ENCODE data around the gene SEC24D. TPM values are rescaled to one million over a fixed set of nuclear protein-coding genes. Genes with fewer than 3 reads are reported as not detected.

SEC24D gene
- total and polyA plus RNA-seq, 11 donors = 3.1 to 36.4 (median 14.8) TPM

- H3K36me3 ChIP-seq = peaks cover 0 to 100% (median 96%) of the 10 kb centered on the region in 9 donors
- ATAC-seq = no peak
These were observed 105.2 kb downstream of the SEC24D start for GRCh38 chr4:118730683-118731082.

DNA sequence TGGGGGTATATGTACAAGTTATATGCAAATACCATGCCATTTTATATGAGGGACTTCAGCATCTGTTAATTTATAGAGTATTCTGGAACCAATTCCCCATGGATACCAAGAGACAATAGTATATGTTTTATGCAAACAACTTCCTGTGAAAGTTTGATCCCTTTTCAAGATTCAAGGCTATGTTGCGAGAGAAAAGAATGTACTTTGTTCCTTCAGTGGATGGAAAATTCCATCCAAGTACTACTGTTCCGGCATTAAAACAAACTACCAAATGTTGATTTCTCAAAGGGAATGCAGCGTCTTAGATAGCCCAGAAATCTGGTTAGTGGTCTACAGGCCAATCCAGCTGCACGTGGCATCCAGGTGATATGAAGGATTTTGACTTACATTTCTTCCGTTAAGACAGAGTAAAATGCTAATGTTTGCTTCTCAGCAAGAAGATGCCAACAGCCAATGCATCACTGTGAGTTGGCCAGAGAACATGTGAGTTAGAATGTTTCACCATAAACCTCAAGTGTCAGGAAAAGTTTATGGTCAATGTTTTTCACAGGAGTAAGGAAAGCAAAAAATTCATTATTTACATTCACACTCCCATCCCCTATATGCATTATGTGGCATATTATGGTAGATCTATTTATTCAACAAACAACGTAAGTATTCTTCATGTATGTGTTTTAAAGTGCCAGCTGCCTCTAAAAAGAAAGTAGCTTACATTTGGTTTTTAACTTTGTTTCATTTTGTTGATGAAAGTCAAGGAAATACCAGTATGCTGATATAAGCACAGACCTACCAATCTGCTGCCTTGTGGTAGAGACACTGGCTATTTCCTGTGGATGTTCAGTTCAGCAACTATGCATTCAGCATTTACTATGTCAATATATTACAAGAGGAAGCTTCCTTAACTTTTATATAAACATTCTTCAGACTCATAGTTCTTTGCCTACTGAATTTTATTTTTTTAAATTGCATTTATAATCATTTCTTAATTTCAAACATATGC is 106.3 kb downstream of the SEC24D start:
- Histone ChIP-seq H3K4me3 (no peak overlapping the region), H3K27me3 (no peaks in the 10 kb centered on the region), H3K27ac (no peak overlapping the region), H3K36me3 (peaks cover 0 to 100% (median 94%) of the 10 kb centered on the region in 9 donors), H3K4me1 (peaks cover 0 to 8% (median 0%) of the 10 kb centered on the region in 12 donors), H3K9me3 (no peaks in the 10 kb centered on the region)
- TF ChIP-seq POLR2A (IDR thresholded peaks at IDR 0.05) (no peak), CTCF (IDR thresholded peaks at IDR 0.05) (no peak)
- DNase-seq = no peak
- no peak for ATAC-seq
- intact Hi-C loops (cut with DNase I) = no loop called here
- 89 to 95% (median 93%) methylated on average over 6 of the region's 6 CpGs for WGBS, 4 donors

More at GRCh38 chr4:118730683-118731082, 105.2 kb downstream of the SEC24D start:
- Histone ChIP-seq H3K27me3 (no peaks in the 10 kb centered on the region), H3K9me3 (no peaks in the 10 kb centered on the region), H3K4me1 (peaks cover 0 to 8% (median 0%) of the 10 kb centered on the region in 12 donors), H3K27ac (no peak overlapping the region), H3K4me3 (no peak overlapping the region)
- intact Hi-C loops (cut with DNase I) = no loop called here
- no peak for TF ChIP-seq CTCF (IDR thresholded peaks at IDR 0.05)
- no peak for TF ChIP-seq POLR2A (IDR thresholded peaks at IDR 0.05)
- DNase-seq = no peak

DNA sequence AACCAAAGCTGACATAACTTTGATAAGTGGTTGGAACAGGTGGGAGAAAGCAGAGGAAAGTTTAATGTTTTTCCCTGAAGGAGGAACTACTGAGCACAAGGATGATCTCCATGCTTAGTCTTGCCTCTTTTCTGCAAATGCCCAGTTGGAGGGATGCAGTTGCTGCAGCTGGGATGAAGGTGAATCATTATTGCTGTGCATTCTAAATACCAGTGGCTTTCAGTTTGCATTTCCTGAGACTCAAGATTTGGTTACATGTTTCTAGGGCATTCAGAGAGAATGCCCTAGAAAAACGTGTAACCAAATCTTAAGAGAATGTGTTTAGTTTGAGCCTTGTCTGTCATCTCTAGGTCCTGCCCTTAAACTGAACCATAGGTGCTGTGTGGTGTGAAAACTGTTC is 108.6 kb downstream of the SEC24D start:
- WGBS, 4 donors = 42 to 76% (median 72%) methylated on average over 1 of the region's 1 CpG

More for the DNA sequence above, 108.6 kb downstream of the SEC24D start:
- no peak for DNase-seq
- H3K4me1 ChIP-seq = peaks cover 0 to 4% (median 0%) of the 10 kb centered on the region in 12 donors
- ATAC-seq = no peak
- TF ChIP-seq POLR2A (IDR thresholded peaks at IDR 0.05) (no peak), CTCF (IDR thresholded peaks at IDR 0.05) (no peak)
- H3K27me3 ChIP-seq = no peaks in the 10 kb centered on the region
- no peaks in the 10 kb centered on the region for H3K9me3 ChIP-seq
- peaks cover 0 to 100% (median 98%) of the 10 kb centered on the region in 9 donors for H3K36me3 ChIP-seq
- no peak overlapping the region for H3K4me3 ChIP-seq
- no peak overlapping the region for H3K27ac ChIP-seq
- intact Hi-C loops (cut with DNase I) = no loop called here

Data from heart left ventricle (tissue), 16 donors.